GM12865 (cell line): Measurements from ENCODE around the gene DNASE1L2.

Experiments
- DNase-seq: peaks from one replicate; pipeline ENCODE4 v3.0.0; 2010; ENCODE audit warnings: low read depth
- H3K4me3 ChIP-seq: 2 replicates; pipeline ENCODE4 v1.5.1; 2011; ENCODE audit warnings: mild to moderate bottlenecking, low read depth, low read length, control low read depth
- TF ChIP-seq, protein P1 (sequence below): IDR thresholded peaks from 2 replicates; pipeline ENCODE4 v1.5.1; 2011; ENCODE audit warnings: low read length, control low read depth, low read depth, inconsistent platforms; ENCODE audit not compliant: insufficient read depth; ENCODE audit errors: missing control alignments

DNASE1L2 gene

DNA sequence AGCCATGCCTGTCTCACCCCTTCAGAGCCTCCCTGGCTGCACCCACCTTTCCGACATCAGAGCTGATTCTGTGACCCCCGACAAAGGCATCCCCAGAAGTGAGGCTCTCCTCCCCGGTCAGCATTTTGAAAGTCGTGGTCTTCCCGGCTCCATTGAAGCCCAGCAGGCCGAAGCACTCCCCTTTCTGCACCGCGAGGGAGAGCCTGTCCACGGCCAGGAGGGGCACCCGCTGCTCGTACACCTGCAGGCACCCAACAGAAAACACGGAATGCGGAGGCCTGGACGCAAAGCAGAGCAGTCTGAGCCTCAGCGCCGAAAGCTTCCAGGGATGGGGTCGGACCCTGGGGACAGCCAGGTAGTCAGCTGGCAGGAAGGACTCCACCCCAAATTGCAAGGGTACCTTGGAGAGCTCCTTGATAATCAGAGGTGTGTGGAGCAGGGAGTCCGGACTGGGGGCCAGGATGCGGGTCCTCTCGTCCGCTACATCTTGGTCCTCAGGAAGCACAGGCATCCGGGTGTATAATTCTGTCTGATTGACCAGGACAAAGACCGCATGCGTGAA, 44.8 kb downstream of the DNASE1L2 start:
- TF ChIP-seq, protein P1, sequence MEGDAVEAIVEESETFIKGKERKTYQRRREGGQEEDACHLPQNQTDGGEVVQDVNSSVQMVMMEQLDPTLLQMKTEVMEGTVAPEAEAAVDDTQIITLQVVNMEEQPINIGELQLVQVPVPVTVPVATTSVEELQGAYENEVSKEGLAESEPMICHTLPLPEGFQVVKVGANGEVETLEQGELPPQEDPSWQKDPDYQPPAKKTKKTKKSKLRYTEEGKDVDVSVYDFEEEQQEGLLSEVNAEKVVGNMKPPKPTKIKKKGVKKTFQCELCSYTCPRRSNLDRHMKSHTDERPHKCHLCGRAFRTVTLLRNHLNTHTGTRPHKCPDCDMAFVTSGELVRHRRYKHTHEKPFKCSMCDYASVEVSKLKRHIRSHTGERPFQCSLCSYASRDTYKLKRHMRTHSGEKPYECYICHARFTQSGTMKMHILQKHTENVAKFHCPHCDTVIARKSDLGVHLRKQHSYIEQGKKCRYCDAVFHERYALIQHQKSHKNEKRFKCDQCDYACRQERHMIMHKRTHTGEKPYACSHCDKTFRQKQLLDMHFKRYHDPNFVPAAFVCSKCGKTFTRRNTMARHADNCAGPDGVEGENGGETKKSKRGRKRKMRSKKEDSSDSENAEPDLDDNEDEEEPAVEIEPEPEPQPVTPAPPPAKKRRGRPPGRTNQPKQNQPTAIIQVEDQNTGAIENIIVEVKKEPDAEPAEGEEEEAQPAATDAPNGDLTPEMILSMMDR, result no peak
- no peak overlapping the region for H3K4me3 ChIP-seq
- no peak for DNase-seq

DNA sequence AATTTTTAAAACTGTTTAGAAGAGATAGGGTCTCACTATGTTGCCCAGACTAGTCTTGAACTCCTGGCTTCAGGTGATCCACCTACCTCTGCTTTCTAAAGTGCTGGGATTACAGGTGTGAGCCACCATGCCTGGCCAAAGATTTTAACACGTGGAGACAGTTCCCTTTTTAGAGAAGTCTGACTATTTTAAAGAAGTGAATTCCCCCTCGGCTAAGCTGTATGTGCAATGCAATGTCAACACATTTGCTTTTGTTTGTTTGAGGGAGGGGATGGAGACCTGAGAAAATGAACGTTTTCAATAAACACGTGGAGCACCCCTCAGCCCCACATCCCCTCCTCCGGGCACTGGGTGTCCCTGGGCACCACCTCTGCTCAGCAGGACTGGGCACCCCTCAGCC, 46.0 kb downstream of the DNASE1L2 start:
- TF ChIP-seq, protein P1, result no peak
- no peak overlapping the region for H3K4me3 ChIP-seq
- no peak for DNase-seq

DNA sequence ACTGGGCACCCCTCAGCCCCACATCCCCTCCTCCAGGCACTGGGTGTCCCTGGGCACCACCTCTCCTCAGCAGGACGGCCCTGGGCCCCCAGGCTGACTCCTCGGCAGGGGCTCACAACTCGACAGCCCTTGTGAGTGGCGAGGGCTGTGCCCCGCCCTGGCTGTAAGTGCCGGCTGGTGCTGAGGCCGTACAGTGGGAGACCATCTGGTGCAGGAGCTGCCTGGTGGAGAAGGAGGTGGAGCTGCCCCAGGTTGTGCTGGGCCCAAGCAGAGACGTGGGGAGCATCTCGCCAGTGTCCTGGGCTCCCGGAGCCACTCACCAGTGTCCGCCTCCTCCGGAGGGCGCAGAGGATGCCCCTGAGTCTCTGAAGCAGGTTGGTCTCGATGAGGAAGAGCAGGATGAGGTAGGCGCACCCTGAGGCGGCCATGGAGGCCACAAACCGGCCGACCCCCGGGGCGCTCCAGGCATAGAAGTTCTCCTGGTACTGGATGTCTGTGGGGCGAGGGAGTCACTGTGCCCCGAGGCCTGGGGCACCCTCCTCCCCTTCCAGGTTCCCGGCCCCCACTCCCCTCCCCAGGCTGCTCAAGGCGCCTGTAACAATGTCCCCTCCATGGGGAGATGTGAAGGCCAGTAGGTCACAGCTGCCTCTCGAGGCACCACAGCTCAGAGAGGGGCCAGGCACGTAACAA, 46.8 kb downstream of the DNASE1L2 start:
- TF ChIP-seq, protein P1, result no peak
- no peak overlapping the region for H3K4me3 ChIP-seq
- DNase-seq, result no peak

DNA sequence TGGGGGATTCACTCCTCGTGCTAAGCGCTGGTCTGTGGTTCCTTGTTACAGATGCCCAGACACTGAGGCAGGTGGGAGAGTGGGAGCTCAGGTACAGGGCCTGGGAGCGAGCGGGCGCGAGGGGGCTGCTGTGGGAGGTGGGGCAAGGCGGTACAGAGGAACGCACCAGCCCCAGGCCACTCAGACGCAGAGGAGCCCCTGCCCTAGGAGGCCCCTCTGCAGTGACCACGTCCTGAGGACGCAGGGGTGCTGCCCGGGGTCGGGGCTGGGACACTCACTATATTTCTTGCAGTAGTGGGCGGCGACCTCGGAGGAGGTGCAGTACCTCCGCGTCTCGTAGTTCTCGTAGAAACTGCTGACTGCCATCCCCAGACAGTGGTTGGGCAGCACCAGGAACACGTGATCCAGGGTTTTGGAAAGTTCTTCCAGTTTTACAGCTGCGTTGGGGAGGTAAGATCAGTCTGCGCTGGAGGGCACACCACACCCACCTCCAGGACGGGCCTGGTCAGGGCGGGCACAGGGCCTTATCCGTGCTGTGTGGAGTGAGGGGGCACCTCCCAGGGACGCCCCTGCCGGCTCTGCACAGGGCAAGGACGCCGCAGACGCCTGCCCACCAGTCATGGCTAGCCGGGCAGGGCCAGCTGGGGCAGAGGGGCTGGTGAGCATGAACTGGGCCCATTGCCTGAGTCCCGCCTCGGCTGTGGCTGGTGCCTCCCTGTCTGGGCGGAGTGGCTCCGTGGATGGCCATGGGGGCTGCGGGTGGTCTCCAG, 47.9 kb downstream of the DNASE1L2 start:
- TF ChIP-seq, protein P1, result no peak
- H3K4me3 ChIP-seq, result no peak overlapping the region
- DNase-seq, result no peak

DNA sequence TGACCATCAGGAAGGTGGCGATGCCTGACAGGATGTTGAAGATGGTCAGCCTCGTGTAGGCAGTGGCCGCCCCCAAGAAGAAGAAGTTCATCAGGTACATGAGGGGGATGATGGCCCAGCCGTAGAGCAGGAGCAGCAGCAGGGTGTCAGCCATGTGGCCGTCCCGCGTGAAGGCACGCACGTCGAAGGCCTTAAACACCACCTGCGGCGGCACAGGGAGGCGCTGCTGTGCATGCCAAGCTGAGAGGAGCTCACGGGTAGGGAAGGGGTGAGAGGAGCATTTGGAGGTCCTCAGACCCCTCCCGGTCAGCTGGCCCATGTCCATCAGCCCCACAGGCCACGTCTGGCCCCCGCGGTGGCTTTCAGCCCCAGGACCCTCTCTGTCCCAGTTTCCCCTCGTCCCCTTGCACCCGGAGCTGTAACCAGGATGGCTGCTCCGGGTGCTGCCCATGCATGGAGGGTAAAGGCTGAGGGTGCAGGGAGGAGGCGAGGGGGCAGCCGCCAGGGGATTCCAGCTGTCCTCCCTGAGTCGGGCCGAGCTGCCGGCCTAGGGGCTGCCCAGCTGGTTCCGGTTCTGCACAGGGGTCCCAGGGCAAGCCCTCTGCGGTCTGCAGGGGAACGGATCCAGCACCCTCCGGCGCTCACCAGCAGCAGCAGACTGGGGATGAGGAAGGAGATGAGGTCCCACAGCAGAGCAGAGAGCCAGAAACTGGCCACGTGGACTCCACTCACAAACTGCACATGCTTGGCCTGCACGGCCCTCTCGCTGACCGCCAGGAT, 48.7 kb downstream of the DNASE1L2 start:
- no peak for DNase-seq
- H3K4me3 ChIP-seq, result no peak overlapping the region
- TF ChIP-seq, protein P1, result no peak

DNA sequence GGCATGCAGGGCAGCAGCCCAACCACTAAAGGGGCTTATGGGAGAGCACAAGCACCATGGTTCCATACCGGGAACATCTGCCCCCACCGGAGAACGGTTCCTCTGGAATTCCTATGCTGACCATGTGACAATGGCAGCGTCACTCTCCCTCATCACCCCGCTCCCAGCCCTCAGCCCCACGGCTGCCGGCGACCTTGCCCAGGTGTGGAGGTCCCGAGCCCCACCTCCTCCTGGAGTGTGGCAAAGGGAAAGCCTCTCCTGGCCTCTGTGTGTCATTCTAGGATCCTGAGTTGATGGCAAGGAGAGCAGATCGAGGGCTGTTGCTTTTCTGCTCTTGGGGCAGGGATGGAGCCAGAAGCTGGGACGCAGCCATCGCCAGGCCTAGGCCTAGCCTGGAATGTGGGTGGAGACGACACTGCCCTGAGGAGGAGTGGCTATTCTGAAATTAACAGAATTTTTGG, 49.5 kb downstream of the DNASE1L2 start:
- no peak for DNase-seq
- TF ChIP-seq, protein P1, result no peak
- no peak overlapping the region for H3K4me3 ChIP-seq
